Activated CD4-positive, alpha-beta T cell treated with anti-CD3 and anti-CD28 coated beads, Interleukin-2, amount 50 U/mL, for 48 hours (primary cell): ENCODE measurements around the gene RGS9.
A peak's percentile ranks its signal among the peaks of the same experiment; 100 is the strongest.

Source experiments
- DNase-seq, 2 experiments: peaks; one replicate each; pipeline ENCODE4 v3.0.0-alpha.2; 2020

The RGS9 gene

GRCh38 chr17:65185062-65185461, 47.9 kb downstream of the RGS9 start:
- no peak for DNase-seq

GRCh38 chr17:65185668-65186382, 48.7 kb downstream of the RGS9 start:
- DNase-seq = no peak

GRCh38 chr17:65190467-65191097, 53.4 kb downstream of the RGS9 start:
- DNase-seq = no peak

GRCh38 chr17:65191811-65192740, 54.9 kb downstream of the RGS9 start:
- DNase-seq = peak in 1 of 2 experiments; percentile 44

- DNase-seq = no peak
Observed at GRCh38 chr17:65193305-65193704, 56.1 kb downstream of the RGS9 start.

GRCh38 chr17:65193716-65194293, 56.6 kb downstream of the RGS9 start:
- no peak for DNase-seq

GRCh38 chr17:65194670-65195334, 57.6 kb downstream of the RGS9 start:
- DNase-seq = no peak

- no peak for DNase-seq
Observed at GRCh38 chr17:65195716-65196115, 58.5 kb downstream of the RGS9 start.

GRCh38 chr17:65196617-65197016, 59.4 kb downstream of the RGS9 start:
- DNase-seq = no peak

GRCh38 chr17:65197201-65197600, 60.0 kb downstream of the RGS9 start:
- DNase-seq = no peak

GRCh38 chr17:65198653-65199382, 61.6 kb downstream of the RGS9 start:
- DNase-seq = no peak

- no peak for DNase-seq
Observed at GRCh38 chr17:65201331-65201730, 64.2 kb downstream of the RGS9 start.

GRCh38 chr17:65202844-65203571, 65.8 kb downstream of the RGS9 start:
- DNase-seq = no peak

GRCh38 chr17:65204001-65204400, 66.8 kb downstream of the RGS9 start:
- no peak for DNase-seq

- no peak for DNase-seq
Observed at GRCh38 chr17:65205655-65206054, 68.5 kb downstream of the RGS9 start.

- DNase-seq = peak in 1 of 2 experiments; percentile 32
Observed at GRCh38 chr17:65207448-65207847, 70.3 kb downstream of the RGS9 start.

GRCh38 chr17:65208717-65209116, 71.5 kb downstream of the RGS9 start:
- no peak for DNase-seq

- DNase-seq = no peak
Observed at GRCh38 chr17:65218261-65218660, 81.1 kb downstream of the RGS9 start.

GRCh38 chr17:65219124-65219523, 82.0 kb downstream of the RGS9 start:
- DNase-seq = no peak

GRCh38 chr17:65219707-65220106, 82.5 kb downstream of the RGS9 start:
- DNase-seq = no peak

- no peak for DNase-seq
Observed at GRCh38 chr17:65220732-65221131, 83.6 kb downstream of the RGS9 start.
